Measurements from ENCODE around the gene NPR2. TPM values are rescaled to one million over a fixed set of nuclear protein-coding genes. Genes with fewer than 3 reads are reported as not detected.

NPR2 gene
- total and polyA plus RNA-seq, 2 of the 13 experiments (the other 11 are each of a cell fraction or from before 2014, with no cell fraction given), result 7.4 to 9.4 TPM

- H3K79me2 ChIP-seq (ENCODE audit: insufficient read depth, low read length), result no peaks in the 10 kb centered on the region
- H3K4me2 ChIP-seq (ENCODE audit: low read depth, low read length), result no peak overlapping the region
- H3K4me1 ChIP-seq (ENCODE audit: insufficient read depth, low read length), result peaks cover 10% of the 10 kb centered on the region
- no peak for FAIRE-seq
- no peak for TF ChIP-seq HNRNPUL1 (IDR thresholded peaks at IDR 0.05; ENCODE audit: low read depth, low read length)
- TF ChIP-seq ZFP36L1 (CRISPR knock-in tag; IDR thresholded peaks at IDR 0.05), result no peak
- TF ChIP-seq ZNF749 (CRISPR knock-in tag; IDR thresholded peaks at IDR 0.05; ENCODE audit: borderline replicate concordance), result no peak
- no peak for TF ChIP-seq FOXA3 (CRISPR knock-in tag; IDR thresholded peaks at IDR 0.05)
- no peak for TF ChIP-seq SMAD9 (CRISPR knock-in tag; IDR thresholded peaks at IDR 0.05)
- no peak for TF ChIP-seq AGO1 (IDR thresholded peaks at IDR 0.05; ENCODE audit: low read depth, low read length, poor library complexity, severe bottlenecking)
- TF ChIP-seq ZNF552 (CRISPR knock-in tag; IDR thresholded peaks at IDR 0.05; ENCODE audit: borderline replicate concordance), result no peak
- no peak for TF ChIP-seq ZNF567 (CRISPR knock-in tag; IDR thresholded peaks at IDR 0.05; ENCODE audit: borderline replicate concordance)
- no peak for TF ChIP-seq POLR2A (IDR thresholded peaks at IDR 0.05; ENCODE audit: insufficient read depth in 1 of 2, low read depth in 2 of 2, low read length in 2 of 2)
- in situ Hi-C loops (cut with HindIII; ENCODE audit: extremely low pct_ligation_motif_present, low pct_unique_long_range_greater_than_20kb), result no loop called here
- no peaks in the 10 kb centered on the region for H4K20me1 ChIP-seq (ENCODE audit: insufficient read depth, low read length)
- no peak overlapping the region for H3K27ac ChIP-seq (ENCODE audit: extremely low read length, insufficient read depth, low read length)
- ChIA-PET POLR2A (no interaction called here), CTCF (ENCODE audit: low intra/inter-chr PET ratio, low total read pairs) (no interaction called here)
- H2AFZ ChIP-seq (ENCODE audit: low read length), result no peak overlapping the region
- no TSS peak for BruUV-seq (replicated peaks)
- no peak for DNase-seq (ENCODE audit: low spot score)
- H3K9ac ChIP-seq (ENCODE audit: insufficient read depth, low read depth, low read length), result no peak overlapping the region
- H3K4me3 ChIP-seq (replicated peaks in 1 of 3; ENCODE audit: insufficient read depth in 1 of 3, low read depth in 2 of 3, low read length in 3 of 3), result no peak overlapping the region
- H3K9me3 ChIP-seq (ENCODE audit: low read length), result no peaks in the 10 kb centered on the region
- no peak for ATAC-seq
- intact Hi-C loops (cut with micrococcal nuclease; ENCODE audit: unreplicated experiment), result no loop called here
- H3K36me3 ChIP-seq (replicated peaks in 1 of 2; ENCODE audit: control insufficient read depth in 1 of 2, insufficient read depth in 2 of 2, low read length in 2 of 2), result no peaks in the 10 kb centered on the region
- no peaks in the 10 kb centered on the region for H3K27me3 ChIP-seq (ENCODE audit: control insufficient read depth in 1 of 2, insufficient read depth in 2 of 2, low read length in 2 of 2)
Observed at GRCh38 chr9:35822926-35823325, 31.5 kb downstream of the NPR2 start.
